ENCODE results near the gene CLDN18.

DNA sequence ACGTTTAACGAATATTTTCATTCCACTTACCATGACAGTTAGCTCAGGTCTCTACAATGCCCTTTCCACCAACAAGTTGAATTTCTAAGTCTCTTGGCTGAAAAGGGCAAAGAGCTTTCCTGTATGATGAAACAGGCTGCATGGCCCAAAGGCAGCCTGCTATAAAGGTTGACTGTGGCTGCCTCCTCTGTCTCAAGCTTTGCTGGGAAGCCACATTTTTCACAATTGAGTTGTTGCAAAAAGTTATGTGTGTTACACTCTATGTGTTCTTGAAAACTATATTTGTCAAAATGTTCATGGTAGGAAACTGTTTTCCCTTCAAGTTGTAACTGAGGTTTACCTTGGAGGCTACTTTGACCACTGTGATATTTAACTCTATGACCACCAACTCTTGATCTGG is 56.0 kb downstream of the CLDN18 start:
- TF ChIP-seq, protein P1, sequence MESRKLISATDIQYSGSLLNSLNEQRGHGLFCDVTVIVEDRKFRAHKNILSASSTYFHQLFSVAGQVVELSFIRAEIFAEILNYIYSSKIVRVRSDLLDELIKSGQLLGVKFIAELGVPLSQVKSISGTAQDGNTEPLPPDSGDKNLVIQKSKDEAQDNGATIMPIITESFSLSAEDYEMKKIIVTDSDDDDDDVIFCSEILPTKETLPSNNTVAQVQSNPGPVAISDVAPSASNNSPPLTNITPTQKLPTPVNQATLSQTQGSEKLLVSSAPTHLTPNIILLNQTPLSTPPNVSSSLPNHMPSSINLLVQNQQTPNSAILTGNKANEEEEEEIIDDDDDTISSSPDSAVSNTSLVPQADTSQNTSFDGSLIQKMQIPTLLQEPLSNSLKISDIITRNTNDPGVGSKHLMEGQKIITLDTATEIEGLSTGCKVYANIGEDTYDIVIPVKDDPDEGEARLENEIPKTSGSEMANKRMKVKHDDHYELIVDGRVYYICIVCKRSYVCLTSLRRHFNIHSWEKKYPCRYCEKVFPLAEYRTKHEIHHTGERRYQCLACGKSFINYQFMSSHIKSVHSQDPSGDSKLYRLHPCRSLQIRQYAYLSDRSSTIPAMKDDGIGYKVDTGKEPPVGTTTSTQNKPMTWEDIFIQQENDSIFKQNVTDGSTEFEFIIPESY (IDR thresholded peaks at IDR 0.05) = no peak
- TF ChIP-seq, protein P2, sequence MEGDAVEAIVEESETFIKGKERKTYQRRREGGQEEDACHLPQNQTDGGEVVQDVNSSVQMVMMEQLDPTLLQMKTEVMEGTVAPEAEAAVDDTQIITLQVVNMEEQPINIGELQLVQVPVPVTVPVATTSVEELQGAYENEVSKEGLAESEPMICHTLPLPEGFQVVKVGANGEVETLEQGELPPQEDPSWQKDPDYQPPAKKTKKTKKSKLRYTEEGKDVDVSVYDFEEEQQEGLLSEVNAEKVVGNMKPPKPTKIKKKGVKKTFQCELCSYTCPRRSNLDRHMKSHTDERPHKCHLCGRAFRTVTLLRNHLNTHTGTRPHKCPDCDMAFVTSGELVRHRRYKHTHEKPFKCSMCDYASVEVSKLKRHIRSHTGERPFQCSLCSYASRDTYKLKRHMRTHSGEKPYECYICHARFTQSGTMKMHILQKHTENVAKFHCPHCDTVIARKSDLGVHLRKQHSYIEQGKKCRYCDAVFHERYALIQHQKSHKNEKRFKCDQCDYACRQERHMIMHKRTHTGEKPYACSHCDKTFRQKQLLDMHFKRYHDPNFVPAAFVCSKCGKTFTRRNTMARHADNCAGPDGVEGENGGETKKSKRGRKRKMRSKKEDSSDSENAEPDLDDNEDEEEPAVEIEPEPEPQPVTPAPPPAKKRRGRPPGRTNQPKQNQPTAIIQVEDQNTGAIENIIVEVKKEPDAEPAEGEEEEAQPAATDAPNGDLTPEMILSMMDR (IDR thresholded peaks at IDR 0.05; ENCODE audit: low read depth, low read length, missing input control) = no peak
- no peak for TF ChIP-seq RAD21 (IDR thresholded peaks at IDR 0.05)
- TF ChIP-seq GABPA (IDR thresholded peaks at IDR 0.05 in 1 of 2, conservative IDR thresholded peaks at IDR 0.05 in 1 of 2) = no peak
- TF ChIP-seq RXRA (IDR thresholded peaks at IDR 0.05) = no peak
- TF ChIP-seq, protein P3, sequence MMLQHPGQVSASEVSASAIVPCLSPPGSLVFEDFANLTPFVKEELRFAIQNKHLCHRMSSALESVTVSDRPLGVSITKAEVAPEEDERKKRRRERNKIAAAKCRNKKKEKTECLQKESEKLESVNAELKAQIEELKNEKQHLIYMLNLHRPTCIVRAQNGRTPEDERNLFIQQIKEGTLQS (IDR thresholded peaks at IDR 0.05) = no peak

Data from liver (tissue), 3 donors.